ENCODE data around the gene MFSD2B.
"Not testable (repeated sequence)": the region's sequence is repeated elsewhere in the genome, so short reads cannot be mapped to it uniquely, and the experiment has no call there.

The MFSD2B gene

DNA sequence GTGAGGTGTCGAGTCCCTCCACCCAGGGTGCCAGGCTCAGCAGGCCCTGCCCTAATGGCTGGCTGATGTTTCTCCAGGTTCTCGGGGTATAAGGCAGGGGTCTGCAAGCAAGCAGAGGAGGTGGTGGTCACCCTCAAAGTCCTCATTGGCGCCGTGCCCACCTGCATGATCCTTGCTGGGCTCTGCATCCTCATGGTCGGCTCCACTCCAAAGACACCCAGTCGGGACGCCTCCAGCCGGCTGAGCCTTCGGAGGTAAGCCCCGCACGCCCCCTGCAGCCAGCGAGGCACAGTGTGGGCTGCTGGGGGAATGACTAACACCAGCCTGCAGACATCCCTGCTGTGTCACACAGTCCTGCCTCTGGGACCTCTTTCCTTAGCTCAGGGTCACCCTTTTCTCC lies 14.1 kb downstream of the MFSD2B start:
- TF ChIP-seq POLR2A (IDR thresholded peaks at IDR 0.05; ENCODE audit: low read depth, low read length), result no peak
- FAIRE-seq, result no peak
- no peak for DNase-seq (ENCODE audit: insufficient read length, low spot score)

DNA sequence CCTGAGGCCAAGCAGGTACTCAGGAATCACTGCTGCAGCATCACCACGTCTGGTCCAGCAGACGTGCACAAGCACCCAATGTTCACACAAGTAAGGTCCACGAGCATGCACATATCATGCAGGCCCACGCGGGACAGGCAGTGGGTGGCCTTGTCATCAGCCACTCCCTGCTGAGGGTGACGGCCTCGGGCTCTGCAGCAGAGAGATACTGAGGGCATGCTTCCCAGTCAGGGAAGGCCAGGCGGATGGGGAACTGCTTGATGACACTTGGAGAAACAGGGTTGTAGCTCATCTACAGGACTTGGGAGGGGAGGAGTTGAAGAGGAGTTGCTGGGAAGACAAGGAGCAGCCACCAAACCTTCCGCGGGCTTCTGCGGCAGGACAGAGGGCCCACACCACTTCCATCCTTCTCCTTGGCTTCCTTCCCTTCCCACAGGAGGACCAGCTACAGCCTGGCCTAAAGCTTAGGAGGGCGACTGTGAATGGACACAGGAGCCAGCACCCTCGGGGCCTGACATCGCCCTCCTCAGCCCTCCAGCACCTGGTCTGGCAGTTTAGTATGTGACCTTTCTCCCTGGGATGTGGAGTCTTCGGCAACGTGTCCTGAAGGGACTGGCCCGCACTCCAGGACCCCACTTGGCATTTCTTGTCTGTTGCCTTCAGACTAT lies 15.2 kb downstream of the MFSD2B start:
- TF ChIP-seq POLR2A (IDR thresholded peaks at IDR 0.05; ENCODE audit: low read depth, low read length), result no peak
- FAIRE-seq (no peak), DNase-seq (ENCODE audit: insufficient read length, low spot score) (no peak)

DNA sequence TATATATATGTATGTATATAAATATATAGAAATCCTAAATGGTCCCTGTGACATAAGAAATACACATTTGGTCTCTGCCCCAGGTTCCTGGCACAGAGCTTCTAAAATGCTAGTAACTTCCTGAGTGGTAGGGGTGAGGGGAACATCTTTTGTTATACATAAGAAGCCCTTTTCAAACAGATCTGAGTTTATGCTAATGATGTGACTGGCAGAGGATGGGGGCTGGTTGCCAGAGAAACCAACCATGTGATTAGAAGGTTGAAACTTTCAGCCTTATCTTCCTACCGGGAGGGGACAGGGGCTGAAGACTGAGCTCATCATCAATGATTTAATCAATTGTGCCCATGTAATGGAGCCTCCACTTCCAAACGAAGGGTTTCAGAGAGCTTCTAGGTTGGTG lies 16.3 kb downstream of the MFSD2B start:
- DNase-seq (ENCODE audit: insufficient read length, low spot score) (no peak), FAIRE-seq (no peak)
- TF ChIP-seq POLR2A (IDR thresholded peaks at IDR 0.05; ENCODE audit: low read depth, low read length), result no peak

DNA sequence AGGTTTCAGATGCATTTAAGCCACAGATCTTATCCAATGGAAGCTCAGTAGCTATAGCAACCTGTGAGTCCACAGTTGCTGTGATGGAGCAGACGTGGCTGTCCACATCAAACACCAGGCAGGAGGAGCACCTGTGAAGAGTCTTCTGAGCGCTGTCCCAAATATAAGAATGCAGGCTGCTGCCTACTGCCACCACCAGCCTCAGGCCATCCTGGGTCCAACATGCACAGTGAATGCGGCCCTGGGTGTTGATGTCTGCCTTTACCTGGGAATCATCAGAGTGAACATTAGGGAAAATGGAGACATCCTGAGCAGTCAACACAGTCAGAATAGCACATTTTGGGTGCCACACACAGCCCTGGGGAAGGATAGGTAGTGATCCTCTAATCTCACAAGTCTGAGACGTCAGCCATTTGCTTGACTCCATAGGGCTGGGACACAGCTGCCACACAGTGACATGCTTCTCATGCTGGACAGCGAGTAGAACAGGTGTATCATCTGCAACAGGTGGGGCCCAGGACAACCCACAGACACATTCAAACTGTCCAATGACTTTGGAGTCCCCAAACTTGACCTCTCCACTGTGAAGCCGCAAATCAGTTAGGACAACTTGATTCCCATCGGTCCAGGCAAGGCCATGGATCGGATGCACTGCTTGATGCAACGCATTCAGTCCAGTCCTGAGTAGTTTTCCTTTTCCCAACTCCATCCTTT lies 29.1 kb downstream of the MFSD2B start:
- FAIRE-seq (no peak), DNase-seq (ENCODE audit: insufficient read length, low spot score) (no peak)
- no peak for TF ChIP-seq POLR2A (IDR thresholded peaks at IDR 0.05; ENCODE audit: low read depth, low read length)

DNA sequence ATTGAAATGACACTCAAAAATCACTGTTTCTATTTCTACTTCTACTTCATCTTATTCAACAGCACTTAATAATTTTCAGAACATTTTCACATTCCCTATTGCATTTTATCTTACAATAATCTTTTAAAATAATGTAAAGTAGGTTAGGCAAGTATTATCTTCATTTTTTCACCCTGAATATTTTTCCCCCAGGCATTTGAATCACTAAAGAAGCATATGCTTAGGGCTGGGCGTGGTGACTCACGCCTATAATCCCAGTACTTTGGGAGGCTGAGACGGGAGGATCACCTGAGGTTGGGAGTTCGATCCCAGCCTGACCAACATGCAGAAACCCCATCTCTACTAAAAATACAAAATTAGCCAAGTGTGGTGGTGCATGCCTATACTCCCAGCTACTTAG lies 30.6 kb downstream of the MFSD2B start:
- TF ChIP-seq POLR2A (IDR thresholded peaks at IDR 0.05; ENCODE audit: low read depth, low read length), result no peak
- DNase-seq (ENCODE audit: insufficient read length, low spot score) (no peak), FAIRE-seq (no peak)

DNA sequence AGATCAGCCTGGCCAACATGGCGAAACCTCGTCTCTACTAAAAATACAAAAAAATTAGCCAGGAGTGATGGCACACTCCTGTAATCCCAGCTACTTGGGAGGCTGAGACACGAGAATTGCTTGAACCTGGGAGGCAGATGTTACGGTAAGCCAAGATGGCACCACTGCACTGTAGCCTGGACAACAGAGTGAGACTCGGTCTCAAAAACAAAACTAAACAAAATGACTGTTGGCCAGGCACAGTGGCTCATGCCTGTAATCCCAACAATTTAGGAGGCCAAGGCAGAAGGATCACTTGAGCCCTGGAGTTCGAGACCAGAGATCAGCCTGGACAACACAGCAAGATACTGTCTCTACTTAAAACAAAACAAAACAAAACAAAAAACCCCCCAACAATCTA lies 33.2 kb downstream of the MFSD2B start:
- not testable (repeated sequence) for DNase-seq (ENCODE audit: insufficient read length, low spot score); FAIRE-seq

DNA sequence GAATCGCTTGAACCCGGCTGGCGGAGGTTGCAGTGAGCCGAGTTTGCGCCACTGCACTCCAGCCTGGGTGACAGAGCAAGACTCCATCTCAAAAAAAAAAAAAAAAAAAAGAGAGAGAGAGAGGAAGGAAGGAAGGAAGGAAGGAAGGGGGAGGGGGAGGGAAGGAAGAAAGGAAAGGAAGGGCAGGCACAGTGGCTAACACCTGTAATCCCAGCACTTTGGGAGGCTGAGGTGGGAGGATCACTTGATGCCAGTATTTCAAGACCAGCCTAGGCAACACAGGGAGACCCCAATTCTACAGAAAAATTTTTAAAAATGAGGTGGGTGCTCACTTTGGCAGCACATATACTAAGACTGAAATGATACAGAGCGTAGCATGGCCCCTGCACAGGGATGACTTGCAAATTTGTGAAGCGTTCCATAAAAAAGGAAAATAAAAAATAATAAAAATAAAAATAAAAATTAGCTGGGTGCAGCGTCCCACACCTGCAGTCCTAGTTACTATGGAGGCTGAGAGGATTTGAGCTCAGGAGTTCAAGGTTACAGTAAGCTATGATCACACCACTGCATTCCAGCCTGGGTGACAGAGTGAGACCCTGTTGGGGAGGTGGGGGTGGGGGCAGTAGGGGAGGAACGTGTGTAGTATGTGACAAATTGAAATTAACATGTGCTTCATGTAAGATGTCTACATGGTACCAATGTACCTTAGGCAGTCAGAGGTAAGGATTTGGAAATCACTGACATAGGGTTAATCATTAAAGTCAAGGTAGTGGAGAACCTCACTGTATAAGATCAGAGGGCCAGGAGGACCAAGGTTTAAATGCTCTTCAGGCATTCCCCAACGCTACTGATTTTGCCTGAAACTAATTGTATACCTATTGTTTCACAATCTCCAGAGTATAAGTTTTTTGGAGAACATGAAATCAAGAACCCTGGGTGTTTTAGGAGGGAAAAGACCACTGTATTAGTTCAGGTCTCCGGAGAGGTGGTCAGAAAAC lies 35.9 kb downstream of the MFSD2B start:
- DNase-seq (ENCODE audit: insufficient read length, low spot score), result no peak
- no peak for FAIRE-seq
- TF ChIP-seq POLR2A (IDR thresholded peaks at IDR 0.05; ENCODE audit: low read depth, low read length), result no peak

DNA sequence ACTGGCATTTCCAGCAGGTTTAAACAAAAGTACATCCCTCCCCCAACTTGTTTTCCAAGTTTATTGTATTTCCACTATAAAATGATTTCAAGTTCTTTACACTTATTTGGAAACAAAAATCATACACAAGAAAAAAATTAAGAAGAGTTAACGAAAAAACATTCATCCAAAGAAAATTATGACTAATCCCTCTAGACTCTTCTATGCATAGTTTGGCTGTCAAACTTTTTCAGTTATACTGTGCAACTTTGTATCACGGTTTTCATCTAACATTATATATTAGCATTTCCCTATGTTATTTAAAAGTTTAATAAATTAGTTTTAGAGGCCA lies 36.7 kb downstream of the MFSD2B start:
- no peak for DNase-seq (ENCODE audit: insufficient read length, low spot score)
- no peak for FAIRE-seq
- no peak for TF ChIP-seq POLR2A (IDR thresholded peaks at IDR 0.05; ENCODE audit: low read depth, low read length)

DNA sequence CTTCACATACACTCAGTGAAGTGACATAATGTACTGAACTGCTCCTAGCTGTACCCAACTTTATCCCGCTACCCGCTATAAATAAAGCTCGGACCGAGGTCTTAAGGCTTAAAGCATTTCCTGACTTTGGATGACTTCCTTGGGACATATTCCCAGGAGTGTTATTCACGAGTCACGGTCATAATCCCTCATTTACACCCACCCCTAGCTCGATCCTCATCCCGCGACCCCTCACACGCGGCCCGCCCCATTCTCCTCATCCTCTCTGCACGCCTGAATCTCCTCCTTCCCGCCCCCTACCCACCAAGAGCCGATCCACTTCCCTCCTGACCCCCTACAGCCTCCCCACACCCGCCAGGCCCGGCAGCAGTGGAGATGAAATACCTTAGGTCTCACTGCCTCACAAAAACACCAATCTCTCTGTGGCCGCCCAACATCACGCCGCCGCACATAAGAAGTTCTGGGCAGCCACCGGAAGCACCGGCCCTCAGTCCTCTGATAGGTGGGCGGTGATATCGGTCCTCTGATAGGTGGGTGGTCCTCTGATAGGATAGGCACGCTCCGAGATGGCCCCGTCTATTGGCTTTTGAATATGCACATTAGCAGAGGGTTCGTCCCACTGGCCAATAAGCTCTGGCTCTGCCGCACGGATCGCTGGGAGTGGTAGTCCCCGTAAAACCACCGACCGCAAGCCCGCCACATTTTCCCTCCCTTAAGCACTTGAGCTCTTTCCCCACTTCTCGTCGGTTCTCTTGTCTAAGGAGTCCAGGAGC lies 37.2 kb downstream of the MFSD2B start, which contains the start of gene WDCP:
Gene WDCP, minus strand, starts transcription at position 462 of the 773 bp plus-strand sequence. CDS start 7,897 bp downstream, outside the sequence.
- DNase-seq (ENCODE audit: insufficient read length, low spot score) (peak; percentile 88), FAIRE-seq (peak; percentile 99)
- peak; percentile 80 for TF ChIP-seq POLR2A (IDR thresholded peaks at IDR 0.05; ENCODE audit: low read depth, low read length)

DNA sequence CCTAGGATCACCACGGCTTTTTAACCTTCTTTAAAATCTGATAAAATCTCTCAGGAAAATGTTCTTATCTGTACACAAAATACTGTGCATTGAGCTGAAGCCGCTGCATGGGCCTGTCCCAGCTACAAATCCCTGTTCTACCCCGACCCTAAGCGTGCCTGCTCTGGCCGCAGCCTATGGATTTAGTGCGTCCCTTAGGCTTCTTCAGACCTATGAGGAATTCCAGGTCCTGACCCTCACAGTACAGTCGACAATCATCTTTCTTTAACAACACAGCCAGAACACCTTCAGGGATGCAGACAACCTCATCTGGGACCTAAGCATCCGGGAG lies 37.8 kb downstream of the MFSD2B start:
- no peak for TF ChIP-seq POLR2A (IDR thresholded peaks at IDR 0.05; ENCODE audit: low read depth, low read length)
- FAIRE-seq (no peak), DNase-seq (ENCODE audit: insufficient read length, low spot score) (no peak)

DNA sequence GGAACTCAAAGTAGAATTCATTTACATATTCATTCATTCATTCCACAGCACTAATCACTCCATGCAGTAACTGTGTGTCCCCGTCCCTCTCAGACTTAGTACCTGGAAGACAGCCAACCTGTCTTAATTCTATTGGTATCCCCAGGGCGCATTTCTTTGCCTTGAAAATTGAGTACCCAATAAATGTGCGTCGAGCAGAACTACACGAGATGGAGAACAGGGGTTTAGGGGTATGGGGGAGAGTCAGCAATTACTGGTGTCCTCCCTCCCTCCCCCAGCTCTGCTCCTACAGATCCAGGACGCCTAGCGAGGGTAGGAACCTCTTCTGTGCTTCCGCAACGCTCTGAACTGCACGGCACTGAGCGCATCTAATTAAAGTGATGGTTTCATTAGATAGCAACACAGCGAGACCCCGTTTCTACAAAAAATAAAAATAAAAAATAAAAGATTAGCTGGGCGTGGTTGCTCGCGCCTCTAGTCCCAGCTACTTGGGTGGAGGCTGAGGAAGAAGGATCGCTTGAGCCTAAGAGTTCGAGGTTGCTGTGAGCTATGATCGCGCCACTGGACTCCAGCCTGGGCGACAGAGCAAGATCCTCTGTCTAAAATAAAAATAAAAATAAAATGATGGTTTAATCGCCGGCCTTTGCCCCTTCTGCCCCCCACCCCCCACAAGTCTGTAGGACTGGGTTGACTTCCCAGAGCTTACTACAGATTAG lies 39.0 kb downstream of the MFSD2B start:
- FAIRE-seq (no peak), DNase-seq (ENCODE audit: insufficient read length, low spot score) (no peak)
- no peak for TF ChIP-seq POLR2A (IDR thresholded peaks at IDR 0.05; ENCODE audit: low read depth, low read length)

DNA sequence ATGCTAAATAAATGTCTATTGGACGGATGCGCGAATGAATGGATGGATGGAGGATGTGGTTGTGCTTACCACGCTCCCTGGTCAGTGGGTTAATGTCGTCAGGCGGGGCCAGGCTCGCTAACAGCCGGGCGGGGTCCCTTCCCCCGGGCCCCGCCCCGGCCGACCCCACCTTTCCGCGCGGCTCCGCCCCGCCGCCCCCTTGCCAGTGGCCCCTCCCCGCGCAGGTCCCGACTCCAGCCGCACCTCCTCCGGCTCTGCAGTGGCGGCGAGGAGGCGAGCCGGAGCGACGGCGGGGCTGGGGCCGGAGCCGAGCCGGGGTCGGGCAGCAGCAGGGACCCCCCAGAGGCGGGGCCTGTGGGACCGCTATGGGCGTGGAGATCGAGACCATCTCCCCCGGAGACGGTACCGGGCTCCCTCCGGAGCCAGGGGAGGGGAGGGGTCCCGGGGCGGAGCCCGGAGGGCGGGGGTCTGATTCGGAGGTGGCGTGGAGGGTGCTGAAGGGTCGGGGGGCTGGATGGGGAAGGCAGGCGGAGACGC lies 39.7 kb downstream of the MFSD2B start, which contains the start of gene FKBP1B:
Gene FKBP1B, plus strand, starts transcription at position 257 of the 537 bp plus-strand sequence. Its CDS starts 109 bp downstream, at position 366.
- peak; percentile 47 for DNase-seq (ENCODE audit: insufficient read length, low spot score)
- no peak for FAIRE-seq

More for the DNA sequence above, 39.7 kb downstream of the MFSD2B start, which contains the start of gene FKBP1B:
- TF ChIP-seq POLR2A (IDR thresholded peaks at IDR 0.05; ENCODE audit: low read depth, low read length), result peak; percentile 48; the same call in 1 of the 2 replicates

Data from H54 (cell line).